HCT116 (cell line): ENCODE results near the gene GTF2H2. TPM values are rescaled to one million over a fixed set of nuclear protein-coding genes. Genes with fewer than 3 reads are reported as not detected.

ENCODE experiments used
- ATAC-seq: fragments of 200-7000 bp; cut with Tn5 transposase; 2 replicates; pipeline ENCODE4 v1.9.1; 2020; ENCODE audit warnings: mild to moderate bottlenecking, moderate library complexity
- BruUV-seq: library from RNA; stranded (reverse); fragments of 400-500 nt; replicated peaks from 2 replicates; lab custom pipeline; 2021; lab: Mats Ljungman, UMichigan
- CTCF ChIA-PET: fragments of 300-600 bp; sonication (Branson Sonifier 250); formaldehyde crosslinking; loops from one replicate; lab custom pipeline; 2021; ENCODE audit warnings: antibody characterized with exemption; lab: Charles Lee
- POLR2A ChIA-PET: fragments of 300-600, 350-600 bp; sonication (Branson Sonifier 250); formaldehyde crosslinking; loops from one replicate; lab custom pipeline; 2021; ENCODE audit warnings: antibody characterized with exemption; lab: Charles Lee
- RAD21 ChIA-PET, 2 experiments: fragments of 300-600 bp; sonication (Branson Sonifier 250); formaldehyde crosslinking; loops; one replicate each; lab custom pipeline; 2023; ENCODE audit warnings: low total read pairs in 2 of 2; ENCODE audit not compliant: uncharacterized antibody in 2 of 2, unreplicated experiment in 2 of 2, low non-redundant PET in 1 of 2; lab: Charles Lee
- DNase-seq: peaks from one replicate; pipeline ENCODE4 v3.0.0-alpha.2; 2010; ENCODE audit warnings: low read depth, low spot score
- H2AFZ ChIP-seq: fragments of 200-600 bp; shearing (Covaris generic), sonication (generic); 2 replicates; pipeline ENCODE4 v1.6.1; 2017; ENCODE audit warnings: low read depth, mixed run types, mixed read lengths, antibody characterized with exemption, low read length; ENCODE audit not compliant: poor library complexity, severe bottlenecking
- H3K27ac ChIP-seq: 2 replicates; pipeline ENCODE4 v1.5.1; 2012; ENCODE audit warnings: low read depth, low read length
- H3K27me3 ChIP-seq: fragments of 200-600 bp; sonication (generic); 2 replicates; pipeline ENCODE4 v1.6.1; 2016; ENCODE audit warnings: mixed run types, low read length, mixed read lengths; ENCODE audit not compliant: insufficient read depth
- H3K36me3 ChIP-seq, 2 experiments: fragments of 200-500 bp in 1 of 2; fragments of 200-600 bp in 1 of 2; sonication (Bioruptor generic) in 1 of 2; sonication (generic) in 1 of 2; 2 replicates each; pipeline versions ENCODE4 v1.5.1 to v1.6.1; 2014 to 2016; ENCODE audit warnings: low read length in 2 of 2, inconsistent platforms in 1 of 2, mixed read lengths in 1 of 2, mixed run types in 1 of 2; ENCODE audit not compliant: insufficient read depth in 2 of 2, control insufficient read depth in 1 of 2
- H3K4me1 ChIP-seq, 2 experiments: fragments of 200-600 bp in 1 of 2; sonication (generic) in 1 of 2; 2 replicates each; pipeline versions ENCODE4 v1.5.1 to v1.6.1; 2012 to 2017; ENCODE audit warnings: low read length in 2 of 2, inconsistent platforms in 1 of 2, mild to moderate bottlenecking in 1 of 2, mixed read lengths in 1 of 2, mixed run types in 1 of 2, moderate library complexity in 1 of 2; ENCODE audit not compliant: insufficient read depth in 2 of 2, control insufficient read depth in 1 of 2
- H3K4me2 ChIP-seq: fragments of 200-600 bp; sonication (generic); 2 replicates; pipeline ENCODE4 v1.6.1; 2017; ENCODE audit warnings: mixed run types, low read length, mixed read lengths
- H3K4me3 ChIP-seq, 2 experiments: fragments of 200-600 bp in 1 of 2; sonication (generic) in 1 of 2; replicated peaks in 1 of 2; 2 replicates each; pipeline ENCODE4 v1.5.1; 2011 to 2016; ENCODE audit warnings: low read length in 2 of 2, control low read depth in 1 of 2, low read depth in 1 of 2, mild to moderate bottlenecking in 1 of 2, mixed read lengths in 1 of 2, mixed run types in 1 of 2
- H3K79me2 ChIP-seq: fragments of 200-600 bp; sonication (generic); 2 replicates; pipeline ENCODE4 v1.6.1; 2017; ENCODE audit warnings: mild to moderate bottlenecking, mixed run types, low read length, moderate library complexity, mixed read lengths; ENCODE audit not compliant: insufficient read depth
- H3K9ac ChIP-seq: fragments of 200-600 bp; sonication (generic); 2 replicates; pipeline ENCODE4 v1.6.1; 2016; ENCODE audit warnings: low read length, mixed read lengths
- H3K9me2 ChIP-seq: fragments of 200-600 bp; sonication (generic), shearing (Covaris generic); 2 replicates; pipeline ENCODE4 v1.6.1; 2017; ENCODE audit warnings: mixed run types, mild to moderate bottlenecking, moderate library complexity; ENCODE audit not compliant: insufficient read depth
- H3K9me3 ChIP-seq, 2 experiments: fragments of 200-500 bp in 1 of 2; fragments of 200-600 bp in 1 of 2; sonication (Bioruptor generic) in 1 of 2; sonication (generic) in 1 of 2; 2 replicates each; pipeline ENCODE4 v1.6.1; 2014 to 2017; ENCODE audit warnings: low read length in 2 of 2, mixed read lengths in 2 of 2, inconsistent platforms in 1 of 2, low read depth in 1 of 2, mild to moderate bottlenecking in 1 of 2, mixed run types in 1 of 2, moderate library complexity in 1 of 2; ENCODE audit not compliant: control insufficient read depth in 1 of 2, insufficient read depth in 1 of 2
- H4K20me1 ChIP-seq: fragments of 200-600 bp; sonication (generic), shearing (Covaris generic); 2 replicates; pipeline ENCODE4 v1.6.1; 2017; ENCODE audit warnings: mixed run types, mild to moderate bottlenecking, moderate library complexity; ENCODE audit not compliant: insufficient read depth
- ATF3 ChIP-seq: IDR thresholded peaks from 2 replicates; pipeline ENCODE4 v1.6.1; 2012
- CBX3 ChIP-seq: IDR thresholded peaks from 2 replicates; pipeline ENCODE4 v1.6.1; 2012; ENCODE audit warnings: low read depth
- CEBPB ChIP-seq: IDR thresholded peaks from 2 replicates; pipeline ENCODE4 v1.6.1; 2012; ENCODE audit warnings: low read depth
- CTCF ChIP-seq, 3 experiments: fragments of 200-600 bp in 1 of 3; sonication (generic) in 1 of 3; IDR thresholded peaks in 2 of 3; conservative IDR thresholded peaks in 1 of 3; 2 replicates each; pipeline ENCODE4 v1.5.1; 2012 to 2017; ENCODE audit warnings: low read depth in 2 of 3, low read length in 2 of 3, antibody characterized with exemption in 1 of 3, borderline replicate concordance in 1 of 3, control low read depth in 1 of 3, mild to moderate bottlenecking in 1 of 3, mixed read lengths in 1 of 3, mixed run types in 1 of 3, moderate library complexity in 1 of 3; ENCODE audit not compliant: insufficient read depth in 1 of 3
- EGR1 ChIP-seq: IDR thresholded peaks from 2 replicates; pipeline ENCODE4 v1.6.1; 2012; ENCODE audit warnings: low read depth
- EZH2 ChIP-seq: fragments of 200-600 bp; sonication (generic); IDR thresholded peaks from 2 replicates; pipeline ENCODE4 v1.6.1; 2017; ENCODE audit warnings: antibody characterized with exemption, mixed run types
- FOSL1 ChIP-seq: IDR thresholded peaks from 2 replicates; pipeline ENCODE4 v1.6.1; 2012; ENCODE audit warnings: low read depth
- JUND ChIP-seq: IDR thresholded peaks from 2 replicates; pipeline ENCODE4 v1.6.1; 2012
- POLR2A ChIP-seq: IDR thresholded peaks from 2 replicates; pipeline ENCODE4 v1.7.0; 2011; ENCODE audit warnings: borderline replicate concordance; ENCODE audit not compliant: insufficient read depth, insufficient read length; ENCODE audit errors: extremely low read depth
- REST ChIP-seq: IDR thresholded peaks from 2 replicates; pipeline ENCODE4 v1.6.1; 2012; ENCODE audit warnings: low read depth
- SP1 ChIP-seq: IDR thresholded peaks from 2 replicates; pipeline ENCODE4 v1.6.1; 2012; ENCODE audit warnings: low read depth
- SRF ChIP-seq: IDR thresholded peaks from 2 replicates; pipeline ENCODE4 v1.6.1; 2012; ENCODE audit warnings: low read depth
- YY1 ChIP-seq: IDR thresholded peaks from 2 replicates; pipeline ENCODE4 v1.6.1; 2011; ENCODE audit warnings: low read length, low read depth, moderate library complexity, mild to moderate bottlenecking; ENCODE audit not compliant: insufficient replicate concordance; ENCODE audit errors: extremely low read depth
- ZBTB33 ChIP-seq: IDR thresholded peaks from 2 replicates; pipeline ENCODE4 v1.6.1; 2011; ENCODE audit warnings: mild to moderate bottlenecking, low read length, moderate library complexity; ENCODE audit not compliant: insufficient replicate concordance; ENCODE audit errors: extremely low read depth
- ZFX ChIP-seq: fragments of 450-650 bp; IDR thresholded peaks from 2 replicates; pipeline ENCODE4 v1.6.1; 2017
- intact Hi-C: fragments of 100-400 bp; cut with micrococcal nuclease; formaldehyde crosslinking; loops from 2 replicates; pipeline ENCODE4 v1.10.0; 2022
- total RNA-seq: library from RNA; stranded (reverse); gene quantifications from one replicate; pipeline ENCODE4 v1.2.1, GENCODE V29; 2021; ENCODE audit not compliant: unreplicated experiment
- TF ChIP-seq, protein P1 (sequence below): IDR thresholded peaks from 2 replicates; pipeline ENCODE4 v1.6.1; 2012

Gene GTF2H2
- total RNA-seq, 1 experiment from 2014 or later: 37.8 TPM

- H3K4me2 ChIP-seq: no peak overlapping the region
Observed at GRCh38 chr5:71014176-71014575, 53.3 kb downstream of the GTF2H2 start.

More at GRCh38 chr5:71014176-71014575, 53.3 kb downstream of the GTF2H2 start:
- POLR2A ChIA-PET: no interaction called here
- RAD21 ChIA-PET: no interaction called here
- H4K20me1 ChIP-seq: no peaks in the 10 kb centered on the region
- H3K9ac ChIP-seq: no peak overlapping the region
- TF ChIP-seq EZH2: no peak
- no peak for TF ChIP-seq SRF
- no peak for TF ChIP-seq ZFX
- no peak for TF ChIP-seq ZBTB33
- no peak for TF ChIP-seq POLR2A
- TF ChIP-seq CBX3: no peak
- no peak for TF ChIP-seq CTCF (IDR thresholded peaks at IDR 0.05 in 2 of 3, conservative IDR thresholded peaks at IDR 0.05 in 1 of 3; ENCODE audit: borderline replicate concordance in 1 of 3, insufficient read depth in 1 of 3, low read depth in 2 of 3, low read length in 2 of 3)
- no peak for TF ChIP-seq EGR1
- no peak for TF ChIP-seq FOSL1
- TF ChIP-seq JUND: no peak
- TF ChIP-seq ATF3: no peak
- no peak for TF ChIP-seq YY1
- no peak for TF ChIP-seq SP1
- no peak for TF ChIP-seq REST
- TF ChIP-seq CEBPB: no peak
- TF ChIP-seq, protein P1, sequence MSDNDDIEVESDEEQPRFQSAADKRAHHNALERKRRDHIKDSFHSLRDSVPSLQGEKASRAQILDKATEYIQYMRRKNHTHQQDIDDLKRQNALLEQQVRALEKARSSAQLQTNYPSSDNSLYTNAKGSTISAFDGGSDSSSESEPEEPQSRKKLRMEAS: no peak
- no peak overlapping the region for H3K27ac ChIP-seq
- DNase-seq (no peak), ATAC-seq (no peak)
- H3K79me2 ChIP-seq: no peaks in the 10 kb centered on the region
- BruUV-seq: no TSS peak
- no peaks in the 10 kb centered on the region for H3K9me2 ChIP-seq
- no peaks in the 10 kb centered on the region for H3K36me3 ChIP-seq
- CTCF ChIA-PET: no interaction called here
- no peak overlapping the region for H3K4me3 ChIP-seq
- H2AFZ ChIP-seq: no peak overlapping the region
- no peaks in the 10 kb centered on the region for H3K27me3 ChIP-seq
- no peaks in the 10 kb centered on the region for H3K4me1 ChIP-seq
- no peaks in the 10 kb centered on the region for H3K9me3 ChIP-seq
- intact Hi-C loops: no loop called here
